Fibroblast of skin of right quadriceps (primary cell): ENCODE data around the gene HLA-DRB1.
"Not testable (repeated sequence)": the region's sequence is repeated elsewhere in the genome, so short reads cannot be mapped to it uniquely, and the experiment has no call there.

ENCODE experiments used
- DNase-seq: peaks from one replicate; pipeline ENCODE4 v3.0.0-alpha.2; 2013

HLA-DRB1 gene

DNA sequence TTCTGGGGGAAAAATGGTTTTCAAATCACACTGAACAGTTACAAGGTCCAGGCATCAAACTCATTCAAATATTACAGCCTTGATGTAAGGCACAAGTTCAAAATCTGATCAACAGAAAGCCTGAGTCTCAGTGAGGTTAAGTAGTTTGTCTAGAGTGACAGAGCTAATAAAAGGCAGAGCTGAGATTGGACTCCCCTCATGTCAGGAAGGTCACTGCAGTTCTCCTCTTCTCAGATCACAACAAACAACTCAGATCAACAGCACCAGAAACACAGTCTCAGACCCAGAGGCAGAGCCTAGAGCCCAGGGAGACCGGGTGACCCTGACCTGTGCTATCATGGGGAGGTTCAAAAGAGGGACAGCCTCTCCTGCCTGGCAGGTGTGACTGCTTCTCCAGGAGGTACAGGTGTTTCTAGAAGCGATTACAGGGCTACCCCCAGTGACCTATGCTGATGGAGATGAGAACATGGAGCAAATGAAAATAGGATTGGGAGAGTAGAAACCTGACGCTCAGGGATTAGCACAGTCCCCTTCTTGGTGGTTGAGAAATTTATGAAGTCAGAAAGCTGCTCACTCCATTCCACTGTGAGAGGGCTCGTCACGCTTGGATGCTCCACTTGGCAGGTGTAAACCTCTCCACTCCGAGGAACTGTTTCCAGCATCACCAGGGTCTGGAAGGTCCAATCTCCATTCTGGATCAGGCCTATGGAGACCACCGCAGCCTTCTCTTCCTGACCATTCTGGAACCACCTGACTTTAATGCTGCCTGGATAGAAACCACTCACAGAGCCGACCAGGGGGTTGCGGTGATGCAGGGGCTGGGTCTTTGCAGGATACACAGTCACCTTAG is 35.3 kb downstream of the HLA-DRB1 start:
- no peak for DNase-seq

DNA sequence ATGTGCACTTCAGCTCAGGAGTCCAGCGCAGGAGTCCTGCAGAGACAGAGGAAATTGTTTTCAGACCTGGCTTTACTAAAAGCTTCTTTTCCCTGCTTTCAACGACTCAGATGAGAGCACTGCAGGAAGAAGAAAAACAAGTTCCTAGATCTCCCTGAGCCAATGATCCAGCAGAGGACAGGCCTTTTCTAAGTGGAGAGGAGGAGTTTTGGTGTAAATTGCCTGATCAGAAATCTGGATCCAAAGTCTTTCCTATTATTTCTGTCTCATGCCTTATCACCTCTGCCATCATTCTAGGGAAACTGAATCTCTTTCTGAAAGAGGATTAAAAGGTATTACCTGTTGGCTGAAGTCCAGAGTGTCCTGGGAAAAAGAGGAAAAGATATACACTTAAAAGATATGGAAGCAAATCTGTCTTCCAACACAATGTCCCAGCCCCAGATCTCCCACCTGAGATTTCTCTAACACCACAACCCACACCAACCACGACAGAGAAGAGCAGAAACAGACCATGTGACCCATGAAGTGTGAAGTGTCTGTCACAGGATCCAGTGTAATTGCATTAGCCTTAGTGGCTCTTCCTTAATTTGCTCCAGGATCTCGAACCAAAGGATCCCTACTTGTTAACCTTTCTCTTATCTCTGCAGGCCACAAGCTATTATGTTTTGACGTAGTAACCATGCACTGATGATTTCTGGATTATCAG is 36.5 kb downstream of the HLA-DRB1 start:
- DNase-seq = no peak

DNA sequence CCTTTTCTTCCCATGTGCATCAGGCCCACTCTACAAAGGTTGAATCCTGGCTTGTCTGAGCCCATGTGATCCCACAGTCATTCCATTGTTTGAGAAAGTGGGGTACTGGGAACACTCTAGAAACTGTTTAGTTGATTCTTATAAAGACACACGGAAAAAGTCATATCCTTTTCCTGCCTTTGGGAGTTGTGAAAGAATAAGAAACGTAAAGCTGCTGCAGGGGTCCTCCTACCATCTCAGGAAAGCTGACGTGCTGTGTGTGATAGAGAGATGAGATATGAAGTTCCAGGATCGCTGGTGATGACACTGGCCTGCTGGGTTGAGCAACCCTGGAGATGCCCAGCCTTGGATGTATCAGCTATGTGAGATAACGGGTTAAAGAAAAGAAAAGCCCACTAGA is 38.2 kb downstream of the HLA-DRB1 start:
- no peak for DNase-seq

DNA sequence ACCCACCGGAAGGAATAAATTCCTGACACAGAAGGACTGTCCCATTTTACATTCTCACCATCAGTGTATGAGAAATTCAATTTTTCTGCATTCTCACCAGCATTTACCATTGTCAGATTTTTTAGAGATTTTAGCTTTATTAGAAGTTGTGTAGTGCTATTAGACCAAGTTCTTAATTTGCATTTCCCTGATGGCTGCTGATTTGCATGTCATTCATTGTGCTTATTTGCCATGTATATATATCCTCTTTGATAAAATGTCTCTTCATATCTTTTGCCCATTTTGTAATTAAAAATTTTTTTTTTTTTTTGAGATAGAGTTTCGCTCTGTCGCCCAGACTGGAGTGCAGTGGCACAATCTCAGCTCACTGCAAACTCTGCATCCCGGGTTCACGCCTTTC is 49.8 kb downstream of the HLA-DRB1 start:
- DNase-seq = no peak

DNA sequence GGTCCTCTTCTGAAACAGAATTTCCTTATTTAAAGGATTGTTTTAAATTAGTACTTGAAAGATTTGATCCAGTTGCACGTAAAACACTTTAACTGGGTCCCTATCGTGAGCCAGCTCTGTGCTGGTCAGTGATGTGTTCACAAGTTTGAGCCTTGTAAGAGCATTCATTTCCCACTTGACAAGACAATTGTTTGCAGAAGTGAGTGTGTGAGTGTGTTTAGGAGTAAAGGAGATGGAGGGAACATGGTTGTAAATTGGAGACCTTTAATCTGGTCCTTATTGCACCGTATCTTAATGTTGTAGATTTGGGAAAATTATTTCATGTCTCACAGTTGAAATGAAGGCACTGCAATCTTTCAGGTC is 59.2 kb downstream of the HLA-DRB1 start:
- DNase-seq = not testable (repeated sequence)

DNA sequence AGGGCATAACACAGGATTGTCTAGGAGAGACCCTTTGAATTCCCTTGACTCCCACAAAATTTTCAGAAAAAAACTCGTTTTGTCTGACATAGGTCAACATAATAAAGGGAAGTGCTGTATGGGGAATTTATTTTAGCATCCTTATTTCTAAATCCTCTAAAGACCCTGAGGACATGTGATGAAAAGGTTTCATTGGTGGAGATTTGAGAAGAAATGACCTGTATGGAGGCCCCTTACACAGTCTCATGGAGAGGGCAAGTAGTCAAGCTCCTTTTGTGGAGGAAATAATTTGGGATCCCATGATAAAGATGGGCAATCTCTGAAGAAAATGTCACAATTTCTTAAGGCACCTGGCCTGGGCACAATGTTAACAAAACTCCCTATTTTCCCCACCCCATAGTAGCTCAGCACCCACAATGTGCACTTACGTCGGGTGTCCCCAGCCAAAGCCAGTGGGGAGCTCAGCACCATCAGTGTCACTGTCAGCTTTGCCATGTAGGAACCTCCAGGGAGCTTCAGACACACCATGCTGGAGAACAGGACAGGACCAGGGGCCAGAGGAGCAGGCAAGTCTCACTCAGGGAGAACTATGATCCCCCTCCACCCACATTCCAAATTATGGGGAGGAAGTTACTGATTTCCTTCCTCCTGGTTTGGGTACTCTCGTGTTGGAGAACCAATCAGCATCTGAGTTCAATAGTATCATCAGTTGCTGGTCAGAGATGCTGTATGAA is 59.8 kb downstream of the HLA-DRB1 start, which contains the start of gene HLA-DRB5:
Gene HLA-DRB5 (minus strand): TSS at position 591 of the 734 bp plus-strand sequence. CDS start 63 bp downstream, at position 528.
- DNase-seq = no peak
